ENCODE measurements around the gene AGPAT4.
"Not testable (repeated sequence)": the region's sequence is repeated elsewhere in the genome, so short reads cannot be mapped to it uniquely, and the experiment has no call there.

AGPAT4 gene

GRCh38 chr6:161273752-161274487 is at the start of gene AGPAT4:
Gene AGPAT4, minus strand, starts transcription at chr6:161274061. Its CDS starts 41,848 bp downstream, at chr6:161232213.
- H3K4me3 ChIP-seq (ENCODE audit: low read depth, low read length) = peak within 1 kb of the TSS; percentile 65
- no peak for TF ChIP-seq CTCF (IDR thresholded peaks at IDR 0.05; ENCODE audit: borderline replicate concordance, insufficient read depth, low read depth, low read length)

- TF ChIP-seq CTCF (IDR thresholded peaks at IDR 0.05; ENCODE audit: borderline replicate concordance, insufficient read depth, low read depth, low read length) = no peak
- H3K4me3 ChIP-seq (ENCODE audit: low read depth, low read length) = no peak overlapping the region
Observed at GRCh38 chr6:161319231-161319630, 45.4 kb upstream of the AGPAT4 start.

DNA sequence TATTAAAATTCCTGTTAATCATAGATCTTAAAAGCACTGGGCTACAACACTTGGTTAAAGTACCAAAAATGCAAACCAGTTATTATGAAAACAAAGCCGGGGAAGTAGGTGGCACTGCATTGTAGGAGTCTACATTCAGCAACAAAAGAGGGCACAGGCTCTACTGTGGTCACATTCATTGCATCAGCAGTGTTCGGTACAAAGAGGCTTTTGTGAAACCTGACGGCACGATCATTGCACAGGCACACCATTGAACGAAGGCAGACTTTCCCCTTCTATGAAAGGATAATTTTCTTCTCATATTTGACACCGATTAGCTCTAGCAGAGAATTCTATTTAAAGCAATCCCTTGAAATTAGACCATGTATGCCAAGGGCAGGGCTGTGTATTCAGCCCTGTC is 44.6 kb upstream of the AGPAT4 start:
- TF ChIP-seq CTCF (IDR thresholded peaks at IDR 0.05; ENCODE audit: borderline replicate concordance, insufficient read depth, low read depth, low read length) = no peak
- no peak overlapping the region for H3K4me3 ChIP-seq (ENCODE audit: low read depth, low read length)

DNA sequence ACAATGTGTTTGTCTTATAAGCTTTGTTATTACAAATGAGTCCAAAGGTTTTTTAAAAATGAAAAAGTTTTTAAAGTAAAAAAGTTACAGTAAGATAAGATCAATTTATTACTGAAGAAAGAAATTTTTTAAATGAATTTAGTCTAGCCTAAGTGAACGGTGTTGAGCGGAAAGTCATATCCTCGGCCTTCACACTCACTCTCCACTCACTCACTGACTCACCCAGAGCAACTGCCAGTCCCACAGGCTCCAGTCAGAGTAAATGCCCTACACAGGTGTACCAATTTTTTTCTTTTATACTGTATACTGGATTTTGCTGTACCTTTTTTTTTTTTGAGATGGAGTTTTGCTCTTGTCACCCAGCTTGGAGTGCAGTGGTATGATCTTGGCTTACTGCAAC is 42.7 kb upstream of the AGPAT4 start:
- no peak overlapping the region for H3K4me3 ChIP-seq (ENCODE audit: low read depth, low read length)
- TF ChIP-seq CTCF (IDR thresholded peaks at IDR 0.05; ENCODE audit: borderline replicate concordance, insufficient read depth, low read depth, low read length) = no peak

DNA sequence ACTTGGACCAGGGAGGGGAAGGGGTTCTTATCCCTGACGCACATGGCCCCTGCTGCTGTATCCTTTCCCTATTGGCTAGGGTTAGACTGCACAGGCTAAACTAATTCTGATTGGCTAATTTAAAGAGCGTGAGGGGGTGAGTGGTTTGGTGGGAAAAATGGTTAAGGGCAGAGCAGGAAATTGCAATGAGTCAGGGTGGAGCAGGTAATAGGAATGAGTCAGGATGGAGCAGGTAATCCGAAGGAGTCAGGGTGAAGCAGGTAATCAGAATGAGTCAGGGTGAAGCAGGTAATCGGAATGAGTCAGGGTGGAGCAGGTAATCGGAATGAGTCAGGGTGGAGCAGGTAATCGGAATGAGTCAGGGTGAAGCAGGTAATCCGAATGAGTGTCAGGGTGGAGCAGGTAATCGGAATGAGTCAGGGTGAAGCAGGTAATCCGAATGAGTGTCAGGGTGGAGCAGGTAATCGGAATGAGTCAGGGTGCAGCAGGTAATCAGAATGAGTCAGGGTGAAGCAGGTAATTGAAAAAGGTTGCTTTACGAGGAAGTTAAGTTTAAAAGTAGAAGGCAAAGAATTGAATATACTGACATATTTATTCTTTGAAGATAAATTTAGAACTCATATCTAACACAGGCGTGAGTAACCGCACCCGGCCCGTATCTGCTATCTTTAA is 41.5 kb upstream of the AGPAT4 start:
- not testable (repeated sequence) for H3K4me3 ChIP-seq (ENCODE audit: low read depth, low read length)

GRCh38 chr6:161314541-161315245 is 40.8 kb upstream of the AGPAT4 start:
- not testable (repeated sequence) for H3K4me3 ChIP-seq (ENCODE audit: low read depth, low read length)

DNA sequence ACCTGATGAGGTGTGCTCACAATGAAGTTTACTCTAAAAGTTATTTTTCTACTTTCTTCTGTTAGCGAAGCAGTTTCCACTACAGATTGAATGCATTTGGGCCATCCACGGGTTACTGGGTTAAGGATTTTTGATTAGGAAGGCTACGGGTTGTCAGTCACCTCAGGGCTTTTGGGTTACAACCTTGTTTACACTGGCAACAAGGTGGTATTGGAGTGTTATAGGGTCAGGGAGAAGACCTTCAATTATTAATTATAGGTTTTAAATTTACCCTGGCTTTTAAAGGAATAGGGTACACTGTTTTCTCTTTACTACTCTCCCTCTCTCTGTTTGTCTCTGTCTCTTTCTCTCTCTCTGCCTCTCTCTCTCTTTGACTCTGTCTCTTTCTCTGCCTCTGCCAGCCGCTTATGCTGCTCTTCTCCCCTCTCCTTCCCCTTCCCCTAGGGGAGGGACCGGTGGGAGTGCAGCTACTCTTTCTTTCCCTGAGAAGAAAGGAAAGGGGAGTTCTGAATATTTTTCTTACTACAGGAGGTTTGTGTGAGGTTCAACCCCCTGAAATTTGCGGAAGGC is 40.2 kb upstream of the AGPAT4 start:
- H3K4me3 ChIP-seq (ENCODE audit: low read depth, low read length) = no peak overlapping the region

GRCh38 chr6:161313475-161313874 is 39.6 kb upstream of the AGPAT4 start:
- H3K4me3 ChIP-seq (ENCODE audit: low read depth, low read length) = not testable (repeated sequence)

More for the DNA sequence above, 40.2 kb upstream of the AGPAT4 start:
- TF ChIP-seq CTCF (IDR thresholded peaks at IDR 0.05; ENCODE audit: borderline replicate concordance, insufficient read depth, low read depth, low read length) = no peak

DNA sequence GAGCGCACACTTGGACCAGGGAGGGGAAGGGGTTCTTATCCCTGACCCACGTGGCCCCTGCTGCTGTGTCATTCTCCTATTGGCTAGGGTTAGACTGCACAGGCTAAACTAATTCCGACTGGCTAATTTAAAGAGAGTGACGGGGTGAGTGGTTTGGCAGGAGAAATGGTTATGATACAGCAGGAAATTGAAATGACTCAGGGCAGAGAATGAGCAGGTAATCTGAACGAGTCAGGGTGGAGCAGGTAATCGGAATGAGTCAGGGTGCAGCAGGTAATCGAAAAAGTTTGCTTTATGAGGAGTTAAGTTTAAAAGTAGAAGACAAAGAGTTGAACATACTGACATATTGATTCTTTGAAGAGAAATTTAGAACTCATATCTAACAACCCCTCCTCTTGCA is 35.9 kb upstream of the AGPAT4 start:
- H3K4me3 ChIP-seq (ENCODE audit: low read depth, low read length) = not testable (repeated sequence)

Measured in GM12875 (cell line).